Neural progenitor cell (in vitro differentiated cells): ENCODE results near the gene TOX2.

Experiments
- CTCF ChIP-seq: fragments of 200-600 bp; sonication (generic); IDR thresholded peaks from 2 replicates; pipeline ENCODE4 v1.5.1; 2017; ENCODE audit warnings: antibody characterized with exemption, mild to moderate bottlenecking
- EZH2 ChIP-seq: fragments of 200-600 bp; sonication (generic); IDR thresholded peaks from 2 replicates; pipeline ENCODE4 v1.6.1; 2017; ENCODE audit warnings: antibody characterized with exemption, mild to moderate bottlenecking, moderate library complexity
- EZH2phosphoT487 ChIP-seq: fragments of 200-600 bp; sonication (generic); IDR thresholded peaks from 2 replicates; pipeline ENCODE4 v1.6.1; 2017; ENCODE audit warnings: antibody characterized with exemption

- no peak for TF ChIP-seq CTCF
- TF ChIP-seq EZH2: no peak
- no peak for TF ChIP-seq EZH2phosphoT487
Observed at GRCh38 chr20:44015733-44016103, 101.1 kb downstream of the TOX2 start.
